CD4-positive, alpha-beta memory T cell (primary cell): ENCODE data around the gene INPP5A. TPM values are rescaled to one million over a fixed set of nuclear protein-coding genes. Genes with fewer than 3 reads are reported as not detected.

ENCODE experiments used
- CTCF ChIA-PET: fragments of 350-600 bp; sonication (Branson Sonifier 250); formaldehyde crosslinking; loops from one replicate; lab custom pipeline; 2021; ENCODE audit warnings: inconsistent platforms; ENCODE audit not compliant: partially characterized antibody; lab: Charles Lee
- POLR2A ChIA-PET: fragments of 350-600 bp; sonication (Branson Sonifier 250); formaldehyde crosslinking; loops from one replicate; lab custom pipeline; 2021; ENCODE audit not compliant: partially characterized antibody; lab: Charles Lee
- DNase-seq, 5 donors: peaks; one replicate each; pipeline versions ENCODE4 v3.0.0 to v3.0.0-alpha.2; 2020 to 2022; ENCODE audit warnings: mixed read lengths in 1 of 5
- H3K27ac ChIP-seq: one replicate; pipeline ENCODE4 v1.7.0; 2013; ENCODE audit warnings: low read depth, low read length
- H3K27me3 ChIP-seq: 2 replicates; pipeline ENCODE4 v1.7.0; 2013; ENCODE audit warnings: mild to moderate bottlenecking, low read length, moderate library complexity; ENCODE audit not compliant: insufficient read depth
- H3K36me3 ChIP-seq: 2 replicates; pipeline ENCODE4 v1.7.0; 2013; ENCODE audit warnings: mild to moderate bottlenecking, low read length, moderate library complexity; ENCODE audit not compliant: insufficient read depth
- H3K4me1 ChIP-seq: 2 replicates; pipeline ENCODE4 v1.7.0; 2013; ENCODE audit warnings: mild to moderate bottlenecking, low read length, moderate library complexity; ENCODE audit not compliant: insufficient read depth
- H3K4me3 ChIP-seq, 2 donors: one replicate each; pipeline ENCODE4 v1.7.0; 2013; ENCODE audit warnings: low read length in 2 of 2, mild to moderate bottlenecking in 1 of 2
- H3K9me3 ChIP-seq, 2 donors: one replicate each; pipeline ENCODE4 v1.7.0; 2013; ENCODE audit warnings: low read length in 2 of 2, control low read depth in 1 of 2; ENCODE audit not compliant: control insufficient read depth in 1 of 2
- H3K27ac Mint-ChIP-seq, 7 donors: one replicate each; pipeline ENCODE4 v1.8.0; 2020 to 2021; ENCODE audit warnings: mixed read lengths in 7 of 7, mild to moderate bottlenecking in 6 of 7, inconsistent platforms in 3 of 7, moderate library complexity in 3 of 7
- H3K27me3 Mint-ChIP-seq, 2 donors: one replicate each; pipeline ENCODE4 v1.8.0; 2020 to 2021; ENCODE audit warnings: mixed read lengths in 2 of 2
- H3K36me3 Mint-ChIP-seq, 2 donors: one replicate each; pipeline ENCODE4 v1.8.0; 2020 to 2021; ENCODE audit warnings: mixed read lengths in 2 of 2, inconsistent platforms in 1 of 2, mild to moderate bottlenecking in 1 of 2
- H3K4me1 Mint-ChIP-seq, 4 donors: one replicate each; pipeline ENCODE4 v1.8.0; 2020 to 2021; ENCODE audit warnings: mixed read lengths in 4 of 4, mild to moderate bottlenecking in 1 of 4
- H3K4me3 Mint-ChIP-seq, 8 donors: one replicate each; pipeline ENCODE4 v1.8.0; 2020 to 2021; ENCODE audit warnings: mixed read lengths in 8 of 8, mild to moderate bottlenecking in 7 of 8, moderate library complexity in 6 of 8, inconsistent platforms in 3 of 8
- H3K9me3 Mint-ChIP-seq, 8 donors: one replicate each; pipeline ENCODE4 v1.8.0; 2020 to 2021; ENCODE audit warnings: mixed read lengths in 8 of 8, mild to moderate bottlenecking in 5 of 8, inconsistent platforms in 3 of 8, moderate library complexity in 1 of 8
- intact Hi-C: fragments of 100-400 bp; cut with micrococcal nuclease; formaldehyde crosslinking; loops from one replicate; pipeline ENCODE4 v1.15.1; 2023
- polyA plus RNA-seq, 2 donors: library from polyadenylated mRNA; unstranded; fragments of 300-500 nt; fragmentation: Illumina TruSeq; gene quantifications; one replicate each; pipeline ENCODE4 v1.2.3, GENCODE V29; 2021
- total RNA-seq, 2 experiments: library from RNA; stranded (reverse); gene quantifications; one replicate each; pipeline ENCODE4 v1.2.3, GENCODE V29; 2021

INPP5A gene
- total and polyA plus RNA-seq, 4 experiments from 2014 or later, result 0.61 to 19.3 (median 10.8) TPM

- no peak for DNase-seq
- intact Hi-C loops, result no loop called here
- no peaks in the 10 kb centered on the region for H3K27me3 ChIP-seq
These were observed 290.4 kb downstream of the INPP5A start for GRCh38 chr10:132827861-132828539.

GRCh38 chr10:132828681-132829080 lies 291.1 kb downstream of the INPP5A start:
- no peak for DNase-seq
- Histone ChIP-seq H3K4me3 (no peak overlapping the region), H3K27me3 (no peaks in the 10 kb centered on the region), H3K36me3 (no peaks in the 10 kb centered on the region), H3K9me3 (no peaks in the 10 kb centered on the region), H3K27ac (no peak overlapping the region), H3K4me1 (no peaks in the 10 kb centered on the region)
- no peaks in the 10 kb centered on the region for H3K36me3 Mint-ChIP-seq
- no peaks in the 10 kb centered on the region for H3K9me3 Mint-ChIP-seq
- ChIA-PET POLR2A (no interaction called here), CTCF (no interaction called here)
- no peak overlapping the region for H3K27ac Mint-ChIP-seq
- H3K4me1 Mint-ChIP-seq, result no peaks in the 10 kb centered on the region
- intact Hi-C loops, result no loop called here
- H3K27me3 Mint-ChIP-seq, result no peaks in the 10 kb centered on the region
- H3K4me3 Mint-ChIP-seq, result no peak overlapping the region

More at GRCh38 chr10:132827861-132828539, 290.4 kb downstream of the INPP5A start:
- H3K36me3 Mint-ChIP-seq, result no peaks in the 10 kb centered on the region
- peak overlapping the region in 1 of 7 donors; percentile 50 for H3K27ac Mint-ChIP-seq
- no peaks in the 10 kb centered on the region for H3K9me3 Mint-ChIP-seq
- no peaks in the 10 kb centered on the region for H3K36me3 ChIP-seq
- no peak overlapping the region for H3K4me3 ChIP-seq
- CTCF ChIA-PET, result no interaction called here
- POLR2A ChIA-PET, result no interaction called here
- no peaks in the 10 kb centered on the region for H3K4me1 Mint-ChIP-seq
- no peaks in the 10 kb centered on the region for H3K4me1 ChIP-seq
- H3K27ac ChIP-seq, result no peak overlapping the region
- H3K27me3 Mint-ChIP-seq, result no peaks in the 10 kb centered on the region
- H3K9me3 ChIP-seq, result no peaks in the 10 kb centered on the region
- no peak overlapping the region for H3K4me3 Mint-ChIP-seq

- Mint-ChIP-seq H3K4me3 (no peak overlapping the region), H3K4me1 (no peaks in the 10 kb centered on the region), H3K36me3 (no peaks in the 10 kb centered on the region), H3K27me3 (no peaks in the 10 kb centered on the region), H3K9me3 (no peaks in the 10 kb centered on the region), H3K27ac (no peak overlapping the region)
- CTCF ChIA-PET, result no interaction called here
- Histone ChIP-seq H3K9me3 (no peaks in the 10 kb centered on the region), H3K27ac (no peak overlapping the region), H3K4me3 (no peak overlapping the region), H3K4me1 (no peaks in the 10 kb centered on the region), H3K27me3 (no peaks in the 10 kb centered on the region), H3K36me3 (no peaks in the 10 kb centered on the region)
- POLR2A ChIA-PET, result no interaction called here
- intact Hi-C loops, result no loop called here
- no peak for DNase-seq
These were observed 291.8 kb downstream of the INPP5A start for GRCh38 chr10:132829403-132829802.

GRCh38 chr10:132832186-132832969 lies 294.8 kb downstream of the INPP5A start:
- no peaks in the 10 kb centered on the region for H3K36me3 ChIP-seq
- no peaks in the 10 kb centered on the region for H3K27me3 Mint-ChIP-seq
- CTCF ChIA-PET, result no interaction called here

More at GRCh38 chr10:132832186-132832969, 294.8 kb downstream of the INPP5A start:
- POLR2A ChIA-PET, result no interaction called here
- Histone ChIP-seq H3K27ac (no peak overlapping the region), H3K9me3 (no peaks in the 10 kb centered on the region), H3K4me3 (no peak overlapping the region), H3K4me1 (no peaks in the 10 kb centered on the region), H3K27me3 (no peaks in the 10 kb centered on the region)
- H3K4me1 Mint-ChIP-seq, result no peaks in the 10 kb centered on the region
- H3K9me3 Mint-ChIP-seq, result no peaks in the 10 kb centered on the region
- no peak for DNase-seq
- H3K4me3 Mint-ChIP-seq, result no peak overlapping the region
- intact Hi-C loops, result no loop called here
- no peak overlapping the region for H3K27ac Mint-ChIP-seq
- H3K36me3 Mint-ChIP-seq, result no peaks in the 10 kb centered on the region

Other genes starting within 250 kb of the INPP5A start
- gene STK32C, start 229.8 kb upstream of the INPP5A start, total RNA-seq, result 10 to 100 TPM; 12.8 to 14.7 TPM
- 1 to 10 TPM; 7.5 to 8.5 TPM for gene STK32C, start 229.8 kb upstream of the INPP5A start, polyA plus RNA-seq
- gene LRRC27, start 205.6 kb upstream of the INPP5A start, total RNA-seq, result 1 to 10 TPM; 3.7 to 3.8 TPM
- 1 to 10 TPM in 1 of 2 donors, under 1 TPM in 1; 0.90 to 2.3 TPM for gene LRRC27, start 205.6 kb upstream of the INPP5A start, polyA plus RNA-seq
- gene PWWP2B, start 140.6 kb upstream of the INPP5A start, total RNA-seq, result 1 to 10 TPM; 9.4 to 9.9 TPM
- 1 to 10 TPM in 1 of 2 donors, under 1 TPM in 1; 0.92 to 3.2 TPM for gene PWWP2B, start 140.6 kb upstream of the INPP5A start, polyA plus RNA-seq
- gene NKX6-2, start 248.4 kb downstream of the INPP5A start, total RNA-seq, result not detected
- gene NKX6-2, start 248.4 kb downstream of the INPP5A start, polyA plus RNA-seq, result under 1 TPM in 1 of 2 donors, not detected in 1; 0.65 TPM